AG04449 (cell line): ENCODE results near the gene OAT.

Experiments
- CTCF ChIA-PET: fragments of 350-600 bp; formaldehyde crosslinking; extraction: SDS; loops from one replicate; lab custom pipeline; 2021; ENCODE audit warnings: antibody characterized with exemption; lab: Yijun Ruan, JAX
- POLR2A ChIA-PET: fragments of 400-600, 350-600 bp; formaldehyde crosslinking; extraction: SDS; loops from one replicate; lab custom pipeline; 2020; ENCODE audit warnings: antibody characterized with exemption, inconsistent platforms; lab: Yijun Ruan, JAX
- DNase-seq: peaks from one replicate; pipeline ENCODE4 v3.0.0-alpha.2; 2010; ENCODE audit warnings: low read depth, low spot score
- H3K4me3 ChIP-seq: 2 replicates; pipeline ENCODE4 v1.5.1; 2011; ENCODE audit warnings: low read depth, mild to moderate bottlenecking, control low read depth, low read length
- TF ChIP-seq, protein P1 (sequence below): IDR thresholded peaks from one replicate; pipeline ENCODE4 v1.5.1; 2011; ENCODE audit warnings: mild to moderate bottlenecking, moderate library complexity, low read length, control low read depth, inconsistent platforms; ENCODE audit not compliant: insufficient read depth; ENCODE audit errors: missing control alignments

OAT gene

GRCh38 chr10:124348801-124349200 is 69.9 kb downstream of the OAT start:
- CTCF ChIA-PET: interaction anchor here (1.8 kb wide), 1 partner anchor 40 kb away, joined by 4 read pairs; no protein-coding TSS in a partner anchor
- H3K4me3 ChIP-seq: no peak overlapping the region
- DNase-seq: no peak
- POLR2A ChIA-PET: no interaction called here
- TF ChIP-seq, protein P1, sequence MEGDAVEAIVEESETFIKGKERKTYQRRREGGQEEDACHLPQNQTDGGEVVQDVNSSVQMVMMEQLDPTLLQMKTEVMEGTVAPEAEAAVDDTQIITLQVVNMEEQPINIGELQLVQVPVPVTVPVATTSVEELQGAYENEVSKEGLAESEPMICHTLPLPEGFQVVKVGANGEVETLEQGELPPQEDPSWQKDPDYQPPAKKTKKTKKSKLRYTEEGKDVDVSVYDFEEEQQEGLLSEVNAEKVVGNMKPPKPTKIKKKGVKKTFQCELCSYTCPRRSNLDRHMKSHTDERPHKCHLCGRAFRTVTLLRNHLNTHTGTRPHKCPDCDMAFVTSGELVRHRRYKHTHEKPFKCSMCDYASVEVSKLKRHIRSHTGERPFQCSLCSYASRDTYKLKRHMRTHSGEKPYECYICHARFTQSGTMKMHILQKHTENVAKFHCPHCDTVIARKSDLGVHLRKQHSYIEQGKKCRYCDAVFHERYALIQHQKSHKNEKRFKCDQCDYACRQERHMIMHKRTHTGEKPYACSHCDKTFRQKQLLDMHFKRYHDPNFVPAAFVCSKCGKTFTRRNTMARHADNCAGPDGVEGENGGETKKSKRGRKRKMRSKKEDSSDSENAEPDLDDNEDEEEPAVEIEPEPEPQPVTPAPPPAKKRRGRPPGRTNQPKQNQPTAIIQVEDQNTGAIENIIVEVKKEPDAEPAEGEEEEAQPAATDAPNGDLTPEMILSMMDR: no peak

DNA sequence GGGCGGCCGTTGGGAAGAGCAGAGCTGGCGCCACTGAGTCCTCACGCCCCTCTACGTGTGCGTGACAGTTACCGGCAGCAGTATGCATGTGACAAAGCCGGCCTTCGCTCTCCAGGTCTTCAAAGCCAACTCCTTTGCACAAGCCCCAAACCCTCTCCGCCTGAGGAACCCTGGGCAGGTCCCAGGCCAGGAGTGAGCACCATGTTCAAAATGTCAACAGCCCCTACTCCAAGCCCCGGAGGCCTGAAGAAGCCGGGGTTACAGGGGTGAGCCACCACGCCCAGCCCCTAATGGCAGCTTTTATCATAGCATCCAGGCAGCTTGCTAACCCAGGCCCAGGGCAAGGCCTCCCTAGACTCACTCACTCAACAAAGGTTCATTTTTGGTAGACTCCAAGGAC is 70.8 kb downstream of the OAT start:
- DNase-seq: no peak
- POLR2A ChIA-PET: no interaction called here
- H3K4me3 ChIP-seq: no peak overlapping the region
- CTCF ChIA-PET: no interaction called here
- TF ChIP-seq, protein P1: no peak
